Myocyte (in vitro differentiated cells): Measurements from ENCODE around the gene UBTD1. TPM values are rescaled to one million over a fixed set of nuclear protein-coding genes. Genes with fewer than 3 reads are reported as not detected.
"Not testable (repeated sequence)": the region's sequence is repeated elsewhere in the genome, so short reads cannot be mapped to it uniquely, and the experiment has no call there.

ENCODE experiments used
- DNase-seq: peaks from one replicate; pipeline ENCODE4 v3.0.0-alpha.2; 2012; ENCODE audit warnings: low read depth
- polyA plus RNA-seq: library from polyadenylated mRNA; unstranded; fragments of >200 nt; gene quantifications from one replicate; pipeline ENCODE4 v1.2.1, GENCODE V29; 2012; ENCODE audit warnings: missing spikeins
- total RNA-seq: library from RNA; depleted of rRNA; stranded (reverse); fragments of >200 nt; gene quantifications from 2 replicates; pipeline ENCODE4 v1.2.3, GENCODE V29; 2014

Gene UBTD1
- total RNA-seq, result 81.1 and 95.8 TPM in 2 replicates
- polyA plus RNA-seq, result 60.0 TPM

- peak; percentile 68 for DNase-seq
These were observed at the start of gene UBTD1 for GRCh38 chr10:97498841-97499560. Gene UBTD1 (plus strand): TSS chr10:97498924. CDS start chr10:97499204, 280 bp downstream.

- no peak for DNase-seq
These were observed 47.9 kb upstream of the UBTD1 start for GRCh38 chr10:97450828-97451227.

- DNase-seq, result no peak
These were observed 47.1 kb upstream of the UBTD1 start for GRCh38 chr10:97451605-97452004.

- DNase-seq, result no peak
These were observed 46.4 kb upstream of the UBTD1 start for GRCh38 chr10:97452352-97452751.

GRCh38 chr10:97454330-97455036 is 44.2 kb upstream of the UBTD1 start:
- DNase-seq, result peak; percentile 43

- DNase-seq, result peak; percentile 33
These were observed 42.6 kb upstream of the UBTD1 start for GRCh38 chr10:97456034-97456685.

GRCh38 chr10:97456686-97457065 is 42.0 kb upstream of the UBTD1 start:
- DNase-seq, result no peak

GRCh38 chr10:97459111-97459510 is 39.6 kb upstream of the UBTD1 start:
- DNase-seq, result no peak

GRCh38 chr10:97459933-97460332 is 38.8 kb upstream of the UBTD1 start:
- DNase-seq, result no peak

GRCh38 chr10:97462309-97462708 is 36.4 kb upstream of the UBTD1 start:
- DNase-seq, result no peak

GRCh38 chr10:97463363-97464132 is 35.2 kb upstream of the UBTD1 start:
- peak; percentile 66 for DNase-seq

- peak; percentile 79 for DNase-seq
These were observed 34.5 kb upstream of the UBTD1 start for GRCh38 chr10:97464226-97464625.

- no peak for DNase-seq
These were observed 32.7 kb upstream of the UBTD1 start for GRCh38 chr10:97465982-97466381.

GRCh38 chr10:97466755-97467154 is 32.0 kb upstream of the UBTD1 start:
- peak; percentile 35 for DNase-seq

- DNase-seq, result no peak
These were observed 30.6 kb upstream of the UBTD1 start for GRCh38 chr10:97468162-97468561.

- not testable (repeated sequence) for DNase-seq
These were observed 29.9 kb upstream of the UBTD1 start for GRCh38 chr10:97468781-97469180.

- DNase-seq, result no peak
These were observed 23.8 kb upstream of the UBTD1 start for GRCh38 chr10:97474918-97475317.

GRCh38 chr10:97475936-97476594 is 22.7 kb upstream of the UBTD1 start:
- peak; percentile 48 for DNase-seq

- DNase-seq, result not testable (repeated sequence)
These were observed 19.3 kb upstream of the UBTD1 start for GRCh38 chr10:97479410-97479809.

GRCh38 chr10:97479939-97480338 is 18.8 kb upstream of the UBTD1 start:
- DNase-seq, result no peak

- DNase-seq, result no peak
These were observed 17.7 kb upstream of the UBTD1 start for GRCh38 chr10:97481071-97481470.
